HepG2 (cell line): ENCODE data around the gene UPF3A. TPM values are rescaled to one million over a fixed set of nuclear protein-coding genes. Genes with fewer than 3 reads are reported as not detected.

Experiments
- ATAC-seq: fragments of 200-7000 bp; cut with Tn5 transposase; 3 replicates; pipeline ENCODE4 v1.9.1; 2020; ENCODE audit warnings: mild to moderate bottlenecking, moderate library complexity
- Bru-seq: library from RNA; stranded (reverse); fragments of 400-500 nt; gene quantifications from one replicate; lab custom pipeline; 2021; lab: Mats Ljungman, UMichigan
- BruChase-seq, 2 experiments: library from RNA; stranded (reverse); fragments of 400-500 nt; gene quantifications; one replicate each; lab custom pipeline; 2021; lab: Mats Ljungman, UMichigan
- BruUV-seq: library from RNA; stranded (reverse); fragments of 400-500 nt; replicated peaks from 2 replicates; lab custom pipeline; 2021; lab: Mats Ljungman, UMichigan
- CTCF ChIA-PET: fragments of 300-600 bp; formaldehyde crosslinking; extraction: SDS; loops from one replicate; lab custom pipeline; 2021; ENCODE audit warnings: low total read pairs, inconsistent platforms, low intra/inter-chr PET ratio; lab: Yijun Ruan, JAX
- POLR2A ChIA-PET: fragments of 350-600 bp; sonication (Branson Sonifier 250); formaldehyde crosslinking; loops from one replicate; lab custom pipeline; 2020; ENCODE audit warnings: antibody characterized with exemption, inconsistent platforms; lab: Yijun Ruan, JAX
- DNase-seq: peaks from one replicate; pipeline ENCODE4 v3.0.0-alpha.2; 2015; ENCODE audit warnings: low spot score
- FAIRE-seq: peaks from 3 replicates; lab custom pipeline; 2011; peaks lifted over from hg19 to GRCh38; lab: Jason Lieb, UNC
- H2AFZ ChIP-seq: one replicate; pipeline ENCODE4 v1.6.1; 2011; ENCODE audit warnings: low read length, inconsistent platforms
- H3K27ac ChIP-seq: fragments of 300-600 bp; 3 replicates; pipeline ENCODE4 v1.8.0; 2011; ENCODE audit warnings: mixed run types, mild to moderate bottlenecking, mixed read lengths, low read length, inconsistent platforms; ENCODE audit not compliant: insufficient read depth; ENCODE audit errors: extremely low read length
- H3K27me3 ChIP-seq, 2 experiments: fragments of 200-600 bp in 1 of 2; 2 replicates in 1 of 2; 3 replicates in 1 of 2; pipeline versions ENCODE4 v1.6.0 to v1.8.0; 2011; ENCODE audit warnings: low read length in 2 of 2, mild to moderate bottlenecking in 2 of 2, moderate library complexity in 2 of 2, inconsistent platforms in 1 of 2; ENCODE audit not compliant: insufficient read depth in 2 of 2, control insufficient read depth in 1 of 2
- H3K36me3 ChIP-seq, 2 experiments: fragments of 200-600 bp in 1 of 2; replicated peaks in 1 of 2; 2 replicates in 1 of 2; 3 replicates in 1 of 2; pipeline versions ENCODE4 v1.5.1 to v1.8.0; 2011; ENCODE audit warnings: low read length in 2 of 2, inconsistent platforms in 1 of 2; ENCODE audit not compliant: insufficient read depth in 2 of 2, control insufficient read depth in 1 of 2
- H3K4me1 ChIP-seq: 2 replicates; pipeline ENCODE4 v1.5.1; 2012; ENCODE audit warnings: low read length, inconsistent platforms; ENCODE audit not compliant: insufficient read depth
- H3K4me2 ChIP-seq: 2 replicates; pipeline ENCODE4 v1.6.0; 2011; ENCODE audit warnings: low read depth, low read length, inconsistent platforms
- H3K4me3 ChIP-seq, 3 experiments: fragments of 200-600 bp in 1 of 3; sonication (generic), shearing (Covaris generic) in 1 of 3; replicated peaks in 1 of 3; 2 replicates each; pipeline ENCODE4 v1.5.1; 2011 to 2016; ENCODE audit warnings: low read length in 3 of 3, inconsistent platforms in 2 of 3, low read depth in 2 of 3, mild to moderate bottlenecking in 2 of 3, control low read depth in 1 of 3, mixed read lengths in 1 of 3; ENCODE audit not compliant: insufficient read depth in 1 of 3
- H3K79me2 ChIP-seq: one replicate; pipeline ENCODE4 v1.6.1; 2011; ENCODE audit warnings: low read length, inconsistent platforms; ENCODE audit not compliant: insufficient read depth
- H3K9ac ChIP-seq: 2 replicates; pipeline ENCODE4 v1.6.0; 2011; ENCODE audit warnings: mild to moderate bottlenecking, low read depth, low read length, inconsistent platforms; ENCODE audit not compliant: insufficient read depth
- H3K9me3 ChIP-seq: 2 replicates; pipeline ENCODE4 v1.5.1; 2012; ENCODE audit warnings: mild to moderate bottlenecking, low read length
- H4K20me1 ChIP-seq: 2 replicates; pipeline ENCODE4 v1.6.0; 2011; ENCODE audit warnings: inconsistent platforms, mild to moderate bottlenecking, low read length, moderate library complexity; ENCODE audit not compliant: insufficient read depth
- ATAD3A ChIP-seq: sonication (generic); formaldehyde crosslinking; IDR thresholded peaks from 2 replicates; pipeline ENCODE4 v1.4.0; 2020; ENCODE audit warnings: missing genetic modification reagents
- FIP1L1 ChIP-seq: fragments of 200-400 bp; formaldehyde crosslinking; IDR thresholded peaks from 2 replicates; pipeline ENCODE4 v1.6.1; 2018; ENCODE audit warnings: low read depth, mild to moderate bottlenecking, low read length, moderate library complexity, borderline replicate concordance; ENCODE audit not compliant: insufficient read depth
- KDM1A ChIP-seq: IDR thresholded peaks from 2 replicates; pipeline ENCODE4 v1.6.1; 2016; ENCODE audit warnings: missing compliant biosample characterization
- PHF8 ChIP-seq: sonication (generic); formaldehyde crosslinking; IDR thresholded peaks from 2 replicates; pipeline ENCODE4 v1.5.0; 2020; ENCODE audit warnings: missing genetic modification reagents
- SMARCC2 ChIP-seq: fragments of 450-650 bp; IDR thresholded peaks from 2 replicates; pipeline ENCODE4 v1.6.1; 2017; ENCODE audit warnings: antibody characterized with exemption, mild to moderate bottlenecking
- SOX6 ChIP-seq, 2 experiments: fragments of 450-650 bp in 1 of 2; sonication (generic) in 1 of 2; formaldehyde crosslinking in 1 of 2; IDR thresholded peaks; 2 replicates each; pipeline versions ENCODE4 v1.4.0 to v1.6.1; 2017 to 2020; ENCODE audit warnings: antibody characterized with exemption in 1 of 2, mild to moderate bottlenecking in 1 of 2, missing genetic modification reagents in 1 of 2
- ZFP82 ChIP-seq: sonication (generic); formaldehyde crosslinking; IDR thresholded peaks from 2 replicates; pipeline ENCODE4 v1.5.1; 2020; ENCODE audit warnings: mild to moderate bottlenecking, missing genetic modification reagents, borderline replicate concordance
- ZNF256 ChIP-seq: sonication (generic); formaldehyde crosslinking; conservative IDR thresholded peaks from 2 replicates; pipeline ENCODE4 v1.4.0; 2020; ENCODE audit warnings: missing genetic modification reagents
- ZNF552 ChIP-seq: sonication (generic); formaldehyde crosslinking; IDR thresholded peaks from 2 replicates; pipeline ENCODE4 v1.9.0; 2022; ENCODE audit warnings: missing genetic modification reagents, mild to moderate bottlenecking, borderline replicate concordance
- ZNF761 ChIP-seq: sonication (generic); formaldehyde crosslinking; conservative IDR thresholded peaks from 2 replicates; pipeline ENCODE4 v1.4.0; 2020; ENCODE audit warnings: mild to moderate bottlenecking, missing genetic modification reagents
- WGBS: methylation state at CpG from one replicate; pipeline ENCODE4 v1.1.6; 2017; ENCODE audit warnings: low lambda C conversion rate; 5-methylcytosine and 5-hydroxymethylcytosine counted together
- in situ Hi-C: cut with HindIII; loops from 2 replicates; pipeline ENCODE4 v1.10.0; 2017; ENCODE audit warnings: low pct_unique_long_range_greater_than_20kb; ENCODE audit not compliant: extremely low pct_ligation_motif_present
- intact Hi-C: fragments of 100-400 bp; cut with micrococcal nuclease; formaldehyde crosslinking; loops from one replicate; pipeline ENCODE4 v1.10.0; 2022; ENCODE audit not compliant: unreplicated experiment
- long read RNA-seq, 2 experiments: library from RNA in 1 of 2; library from polyadenylated mRNA in 1 of 2; stranded (forward) in 1 of 2; unstranded in 1 of 2; transcript quantifications; one replicate each; pipeline ENCODE4 v2.0.0, GENCODE V29; 2019 to 2022
- polyA minus RNA-seq, 3 experiments: library from RNA; depleted of rRNA, polyadenylated mRNA; stranded (reverse); fragments of >200 nt; gene quantifications; 2 replicates each; pipeline ENCODE4 v1.2.3, GENCODE V29; 2011; ENCODE audit warnings: low replicate concordance in 1 of 3
- polyA plus RNA-seq, 8 experiments: library from polyadenylated mRNA; depleted of rRNA in 3 of 8; stranded (reverse) in 7 of 8; unstranded in 1 of 8; fragments of >200 nt; fragmentation: Illumina TruSeq in 4 of 8; extraction: Trizol in 4 of 8; gene quantifications; 2 replicates each; pipeline versions ENCODE4 v1.2.1 to v1.2.3, GENCODE V29; 2011 to 2016; ENCODE audit warnings: low read depth in 4 of 8, missing spikeins in 1 of 8, mixed read lengths in 1 of 8; ENCODE audit not compliant: insufficient read depth in 1 of 8
- total RNA-seq, 5 experiments: library from RNA; depleted of rRNA; stranded (reverse); fragments of >200 nt; fragmentation: Illumina TruSeq; extraction: Trizol; gene quantifications; 2 replicates each; pipeline ENCODE4 v1.2.3, GENCODE V29; 2016; ENCODE audit warnings: low read depth in 1 of 5
- TF ChIP-seq, protein P1 (sequence below): sonication (generic); formaldehyde crosslinking; IDR thresholded peaks from 2 replicates; pipeline ENCODE4 v1.5.1; 2020; ENCODE audit warnings: mild to moderate bottlenecking, missing genetic modification reagents, moderate library complexity
- TF ChIP-seq, protein P2 (sequence below): sonication (generic); formaldehyde crosslinking; IDR thresholded peaks from 2 replicates; pipeline ENCODE4 v1.4.0; 2020; ENCODE audit warnings: missing genetic modification reagents

The UPF3A gene
- 50.5 and 63.8 TPM in 2 replicates for total RNA-seq (2016; rRNA removed; fragmentation: Illumina TruSeq; extraction: Trizol)
- total RNA-seq (2016; cell fraction: cytosol; rRNA removed; fragmentation: Illumina TruSeq; extraction: Trizol; ENCODE audit: low read depth): 22.0 TPM in 2 replicates
- total RNA-seq (2016; cell fraction: insoluble cytoplasmic fraction; rRNA removed; fragmentation: Illumina TruSeq; extraction: Trizol): 53.4 and 65.3 TPM in 2 replicates
- 40.3 and 41.6 TPM in 2 replicates for total RNA-seq (2016; cell fraction: membrane; rRNA removed; fragmentation: Illumina TruSeq; extraction: Trizol)
- 56.7 and 60.9 TPM in 2 replicates for total RNA-seq (2016; cell fraction: nucleus; rRNA removed; fragmentation: Illumina TruSeq; extraction: Trizol)
- 46.7 and 60.2 TPM in 2 replicates for polyA plus RNA-seq (2011; rRNA removed)
- polyA plus RNA-seq (2011; cell fraction: cytosol; rRNA removed): 32.6 and 34.3 TPM in 2 replicates
- 66.5 and 88.8 TPM in 2 replicates for polyA plus RNA-seq (2011; cell fraction: nucleus; rRNA removed)
- polyA plus RNA-seq (2012): 45.1 and 52.0 TPM in 2 replicates
- polyA plus RNA-seq (2016; cell fraction: cytosol; fragmentation: Illumina TruSeq; extraction: Trizol; ENCODE audit: low read depth): 26.0 and 27.5 TPM in 2 replicates
- polyA plus RNA-seq (2016; cell fraction: insoluble cytoplasmic fraction; fragmentation: Illumina TruSeq; extraction: Trizol; ENCODE audit: low read depth): 81.1 and 85.3 TPM in 2 replicates
- 38.1 and 40.9 TPM in 2 replicates for polyA plus RNA-seq (2016; cell fraction: membrane; fragmentation: Illumina TruSeq; extraction: Trizol; ENCODE audit: low read depth)
- 191 TPM in 2 replicates for polyA plus RNA-seq (2016; cell fraction: nucleus; fragmentation: Illumina TruSeq; extraction: Trizol; ENCODE audit: insufficient read depth, low read depth)
- 14.3 and 25.2 TPM in 2 replicates for polyA minus RNA-seq (2011; rRNA and poly(A)+ RNA removed; ENCODE audit: low replicate concordance)
- 10.4 and 12.0 TPM in 2 replicates for polyA minus RNA-seq (2011; cell fraction: cytosol; rRNA and poly(A)+ RNA removed)
- 58.6 and 63.9 TPM in 2 replicates for polyA minus RNA-seq (2011; cell fraction: nucleus; rRNA and poly(A)+ RNA removed)
- percentile 89 among the genes with signal in this experiment for Bru-seq, nascent RNA
- percentile 93 among the genes with signal in this experiment for BruChase-seq, experiment 1, labeled RNA remaining after a 6-hour chase
- percentile 93 among the genes with signal in this experiment for BruChase-seq, experiment 2, labeled RNA remaining after a 2-hour chase
- long read RNA-seq, experiment 1, partial matches to known transcripts: 56 of 79 reads
- long read RNA-seq, experiment 1, other reads (novel, unspliced or antisense): 16 of 79 reads
- long read RNA-seq, experiment 2, partial matches to known transcripts: 76 of 88 reads
- long read RNA-seq, experiment 2, other reads (novel, unspliced or antisense): 8 of 88 reads

GRCh38 chr13:114281351-114282040 is at the start of gene UPF3A:
Gene UPF3A, plus strand, starts transcription at chr13:114281601. Its CDS starts 39 bp downstream, at chr13:114281640.
- Histone ChIP-seq H3K27ac (peak within 1 kb of the TSS; percentile 99), H3K9me3 (no peaks in the 10 kb centered on the region), H4K20me1 (peaks cover 7% of the 10 kb centered on the region; the same call in 1 of the 2 replicates), H3K9ac (peak within 1 kb of the TSS; percentile 99), H2AFZ (no peak within 1 kb of the TSS), H3K27me3 (no peaks in the 10 kb centered on the region; a peak in 1 of 5 replicates), H3K79me2 (peaks cover 35% of the 10 kb centered on the region), H3K36me3 (peaks cover 5 to 24% of the 10 kb centered on the region in 2 experiments; a peak in 4 of 5 replicates), H3K4me1 (peaks cover 45% of the 10 kb centered on the region), H3K4me3 (peak within 1 kb of the TSS; percentile 84 to 98 (median 90)), H3K4me2 (peak within 1 kb of the TSS; percentile 96)
- FAIRE-seq: no peak
- peak; percentile 94 for ATAC-seq
- BruUV-seq: no TSS peak
- in situ Hi-C loops (no loop called here), intact Hi-C loops (loop anchor here (2.0 kb wide), 1 partner anchor 33 kb away; the partner anchor contains the start of gene CHAMP1)
- CTCF ChIA-PET: no interaction called here
- 0% methylated on average over 4 of the region's 89 CpGs for WGBS
- peak; percentile 83 for DNase-seq
- POLR2A ChIA-PET: interaction anchor here (0.6 to 2.7 kb wide), 13 partner anchors 8 to 53 kb away, joined by 3 to 15 read pairs (median 3); partner anchors contain the start of gene CHAMP1
- TF ChIP-seq ZFP82 (CRISPR knock-in tag): no peak
- no peak for TF ChIP-seq KDM1A (CRISPR knock-in tag)
- TF ChIP-seq ZNF256 (CRISPR knock-in tag): no peak
- TF ChIP-seq ZNF552 (CRISPR knock-in tag): no peak
- TF ChIP-seq SOX6 (IDR thresholded peaks at IDR 0.05): no peak
- peak; percentile 11; the same call in 1 of the 2 replicates for TF ChIP-seq SOX6 (CRISPR knock-in tag; IDR thresholded peaks at IDR 0.05)
- peak; percentile 87 for TF ChIP-seq PHF8 (CRISPR knock-in tag)
- TF ChIP-seq SMARCC2: no peak
- TF ChIP-seq, protein P1, sequence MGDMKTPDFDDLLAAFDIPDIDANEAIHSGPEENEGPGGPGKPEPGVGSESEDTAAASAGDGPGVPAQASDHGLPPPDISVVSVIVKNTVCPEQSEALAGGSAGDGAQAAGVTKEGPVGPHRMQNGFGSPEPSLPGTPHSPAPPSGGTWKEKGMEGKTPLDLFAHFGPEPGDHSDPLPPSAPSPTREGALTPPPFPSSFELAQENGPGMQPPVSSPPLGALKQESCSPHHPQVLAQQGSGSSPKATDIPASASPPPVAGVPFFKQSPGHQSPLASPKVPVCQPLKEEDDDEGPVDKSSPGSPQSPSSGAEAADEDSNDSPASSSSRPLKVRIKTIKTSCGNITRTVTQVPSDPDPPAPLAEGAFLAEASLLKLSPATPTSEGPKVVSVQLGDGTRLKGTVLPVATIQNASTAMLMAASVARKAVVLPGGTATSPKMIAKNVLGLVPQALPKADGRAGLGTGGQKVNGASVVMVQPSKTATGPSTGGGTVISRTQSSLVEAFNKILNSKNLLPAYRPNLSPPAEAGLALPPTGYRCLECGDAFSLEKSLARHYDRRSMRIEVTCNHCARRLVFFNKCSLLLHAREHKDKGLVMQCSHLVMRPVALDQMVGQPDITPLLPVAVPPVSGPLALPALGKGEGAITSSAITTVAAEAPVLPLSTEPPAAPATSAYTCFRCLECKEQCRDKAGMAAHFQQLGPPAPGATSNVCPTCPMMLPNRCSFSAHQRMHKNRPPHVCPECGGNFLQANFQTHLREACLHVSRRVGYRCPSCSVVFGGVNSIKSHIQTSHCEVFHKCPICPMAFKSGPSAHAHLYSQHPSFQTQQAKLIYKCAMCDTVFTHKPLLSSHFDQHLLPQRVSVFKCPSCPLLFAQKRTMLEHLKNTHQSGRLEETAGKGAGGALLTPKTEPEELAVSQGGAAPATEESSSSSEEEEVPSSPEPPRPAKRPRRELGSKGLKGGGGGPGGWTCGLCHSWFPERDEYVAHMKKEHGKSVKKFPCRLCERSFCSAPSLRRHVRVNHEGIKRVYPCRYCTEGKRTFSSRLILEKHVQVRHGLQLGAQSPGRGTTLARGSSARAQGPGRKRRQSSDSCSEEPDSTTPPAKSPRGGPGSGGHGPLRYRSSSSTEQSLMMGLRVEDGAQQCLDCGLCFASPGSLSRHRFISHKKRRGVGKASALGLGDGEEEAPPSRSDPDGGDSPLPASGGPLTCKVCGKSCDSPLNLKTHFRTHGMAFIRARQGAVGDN: peak; percentile 88
- TF ChIP-seq, protein P2, sequence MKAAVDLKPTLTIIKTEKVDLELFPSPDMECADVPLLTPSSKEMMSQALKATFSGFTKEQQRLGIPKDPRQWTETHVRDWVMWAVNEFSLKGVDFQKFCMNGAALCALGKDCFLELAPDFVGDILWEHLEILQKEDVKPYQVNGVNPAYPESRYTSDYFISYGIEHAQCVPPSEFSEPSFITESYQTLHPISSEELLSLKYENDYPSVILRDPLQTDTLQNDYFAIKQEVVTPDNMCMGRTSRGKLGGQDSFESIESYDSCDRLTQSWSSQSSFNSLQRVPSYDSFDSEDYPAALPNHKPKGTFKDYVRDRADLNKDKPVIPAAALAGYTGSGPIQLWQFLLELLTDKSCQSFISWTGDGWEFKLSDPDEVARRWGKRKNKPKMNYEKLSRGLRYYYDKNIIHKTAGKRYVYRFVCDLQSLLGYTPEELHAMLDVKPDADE (CRISPR knock-in tag): 0 out of 2 replicates have a peak, but pooled peaks have one; percentile 67
- TF ChIP-seq FIP1L1: 0 out of 2 replicates have a peak, but pooled peaks have one; percentile 36
- TF ChIP-seq ZNF761 (CRISPR knock-in tag): 0 out of 2 replicates have a peak, but pooled peaks have one; percentile 73
- no peak for TF ChIP-seq ATAD3A (CRISPR knock-in tag)
